Measurements from ENCODE around the gene TFB1M.

DNA sequence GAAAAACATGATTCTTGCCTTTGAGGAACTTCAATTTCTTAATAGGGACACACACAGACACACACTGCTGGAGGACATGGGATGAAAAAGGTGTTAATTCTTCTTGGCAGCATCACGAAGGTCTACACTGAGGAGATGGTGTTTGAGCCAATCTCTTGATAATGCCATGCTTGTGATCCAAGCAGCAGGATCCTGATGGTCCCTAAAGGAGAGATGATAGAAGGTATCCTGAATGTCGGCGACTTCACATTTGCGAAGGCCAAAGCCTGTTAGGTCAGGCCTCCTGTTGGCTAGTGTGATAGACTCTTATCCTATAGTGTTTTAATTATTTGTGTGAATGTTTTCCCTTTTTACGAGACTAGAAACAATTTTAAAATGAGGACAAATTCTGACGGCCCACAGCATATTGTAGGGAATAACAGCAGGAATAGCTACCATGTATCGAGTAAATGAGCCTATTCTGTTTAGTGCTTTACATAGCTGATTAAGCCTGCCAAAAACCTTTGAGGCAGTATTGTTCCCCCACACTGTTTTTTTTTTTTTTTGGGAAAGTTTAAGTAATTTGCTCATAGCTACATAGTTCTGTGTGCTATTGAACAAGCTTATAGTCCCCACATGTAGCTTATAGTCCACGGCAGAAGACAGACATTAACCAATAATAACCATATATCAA is 15.3 kb upstream of the TFB1M start:
- TF ChIP-seq EZH2phosphoT487 (IDR thresholded peaks at IDR 0.05; ENCODE audit: low read depth): no peak
- TF ChIP-seq, protein P1, sequence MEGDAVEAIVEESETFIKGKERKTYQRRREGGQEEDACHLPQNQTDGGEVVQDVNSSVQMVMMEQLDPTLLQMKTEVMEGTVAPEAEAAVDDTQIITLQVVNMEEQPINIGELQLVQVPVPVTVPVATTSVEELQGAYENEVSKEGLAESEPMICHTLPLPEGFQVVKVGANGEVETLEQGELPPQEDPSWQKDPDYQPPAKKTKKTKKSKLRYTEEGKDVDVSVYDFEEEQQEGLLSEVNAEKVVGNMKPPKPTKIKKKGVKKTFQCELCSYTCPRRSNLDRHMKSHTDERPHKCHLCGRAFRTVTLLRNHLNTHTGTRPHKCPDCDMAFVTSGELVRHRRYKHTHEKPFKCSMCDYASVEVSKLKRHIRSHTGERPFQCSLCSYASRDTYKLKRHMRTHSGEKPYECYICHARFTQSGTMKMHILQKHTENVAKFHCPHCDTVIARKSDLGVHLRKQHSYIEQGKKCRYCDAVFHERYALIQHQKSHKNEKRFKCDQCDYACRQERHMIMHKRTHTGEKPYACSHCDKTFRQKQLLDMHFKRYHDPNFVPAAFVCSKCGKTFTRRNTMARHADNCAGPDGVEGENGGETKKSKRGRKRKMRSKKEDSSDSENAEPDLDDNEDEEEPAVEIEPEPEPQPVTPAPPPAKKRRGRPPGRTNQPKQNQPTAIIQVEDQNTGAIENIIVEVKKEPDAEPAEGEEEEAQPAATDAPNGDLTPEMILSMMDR (IDR thresholded peaks at IDR 0.05; ENCODE audit: low read depth, low read length): no peak
